HG03280 (cell line): Measurements from ENCODE around the gene KCNT2.

Source experiments
- ATAC-seq: cut with Tn5 transposase; IDR thresholded peaks from one replicate; pipeline ENCODE4 v1.9.1; 2021; ENCODE audit warnings: mild to moderate bottlenecking, moderate library complexity; ENCODE audit not compliant: unreplicated experiment

KCNT2 gene

GRCh38 chr1:196401891-196402290 is 206.3 kb downstream of the KCNT2 start:
- no peak for ATAC-seq

- no peak for ATAC-seq
Measured at GRCh38 chr1:196401452-196401833, 206.8 kb downstream of the KCNT2 start.

- no peak for ATAC-seq
Measured at GRCh38 chr1:196400478-196401451, 207.5 kb downstream of the KCNT2 start.

- no peak for ATAC-seq
Measured at GRCh38 chr1:196399713-196400112, 208.5 kb downstream of the KCNT2 start.

GRCh38 chr1:196393742-196394141 is 214.5 kb downstream of the KCNT2 start:
- ATAC-seq = no peak

- ATAC-seq = no peak
Measured at GRCh38 chr1:196393282-196393681, 215.0 kb downstream of the KCNT2 start.

- ATAC-seq = no peak
Measured at GRCh38 chr1:196387766-196388165, 220.5 kb downstream of the KCNT2 start.

- ATAC-seq = no peak
Measured at GRCh38 chr1:196385109-196385508, 223.1 kb downstream of the KCNT2 start.

GRCh38 chr1:196382383-196382782 is 225.9 kb downstream of the KCNT2 start:
- no peak for ATAC-seq

GRCh38 chr1:196381544-196381943 is 226.7 kb downstream of the KCNT2 start:
- no peak for ATAC-seq

- ATAC-seq = no peak
Measured at GRCh38 chr1:196380316-196380715, 227.9 kb downstream of the KCNT2 start.

- no peak for ATAC-seq
Measured at GRCh38 chr1:196377811-196378210, 230.4 kb downstream of the KCNT2 start.

GRCh38 chr1:196376630-196377328 is 231.5 kb downstream of the KCNT2 start:
- no peak for ATAC-seq

- no peak for ATAC-seq
Measured at GRCh38 chr1:196373798-196374197, 234.4 kb downstream of the KCNT2 start.

- ATAC-seq = peak; percentile 74
Measured at GRCh38 chr1:196372896-196373536, 235.2 kb downstream of the KCNT2 start.

GRCh38 chr1:196367838-196368237 is 240.4 kb downstream of the KCNT2 start:
- no peak for ATAC-seq

- ATAC-seq = no peak
Measured at GRCh38 chr1:196366817-196367495, 241.3 kb downstream of the KCNT2 start.

- no peak for ATAC-seq
Measured at GRCh38 chr1:196361112-196361714, 247.0 kb downstream of the KCNT2 start.

- ATAC-seq = no peak
Measured at GRCh38 chr1:196357913-196358312, 250.3 kb downstream of the KCNT2 start.

- no peak for ATAC-seq
Measured at GRCh38 chr1:196355206-196355786, 252.9 kb downstream of the KCNT2 start.
